NB4 (cell line): ENCODE results near the gene BICDL1.

Experiments
- DNase-seq: peaks from one replicate; pipeline ENCODE4 v3.0.0; 2010; ENCODE audit warnings: low read depth
- H3K4me3 ChIP-seq: one replicate; pipeline ENCODE4 v1.5.1; 2011; ENCODE audit warnings: mild to moderate bottlenecking, low read depth, low read length, moderate library complexity
- MYC ChIP-seq: IDR thresholded peaks from 2 replicates; pipeline ENCODE4 v1.6.1; 2011; ENCODE audit warnings: low read depth, low read length
- POLR2A ChIP-seq: IDR thresholded peaks from 2 replicates; pipeline ENCODE4 v1.6.1; 2011; ENCODE audit warnings: mild to moderate bottlenecking; ENCODE audit not compliant: insufficient read length; ENCODE audit errors: extremely low read depth
- TF ChIP-seq, protein P1 (sequence below): IDR thresholded peaks from 2 replicates; pipeline ENCODE4 v1.6.1; 2011; ENCODE audit warnings: low read depth, low read length
- TF ChIP-seq, protein P2 (sequence below): IDR thresholded peaks from one replicate; pipeline ENCODE4 v1.5.1; 2012; ENCODE audit warnings: low read depth, low read length

The BICDL1 gene

GRCh38 chr12:119989361-119989730 is 310 bp downstream of the BICDL1 start:
- TF ChIP-seq POLR2A (no peak), MYC (no peak)
- TF ChIP-seq, protein P1, sequence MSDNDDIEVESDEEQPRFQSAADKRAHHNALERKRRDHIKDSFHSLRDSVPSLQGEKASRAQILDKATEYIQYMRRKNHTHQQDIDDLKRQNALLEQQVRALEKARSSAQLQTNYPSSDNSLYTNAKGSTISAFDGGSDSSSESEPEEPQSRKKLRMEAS: no peak
- TF ChIP-seq, protein P2, sequence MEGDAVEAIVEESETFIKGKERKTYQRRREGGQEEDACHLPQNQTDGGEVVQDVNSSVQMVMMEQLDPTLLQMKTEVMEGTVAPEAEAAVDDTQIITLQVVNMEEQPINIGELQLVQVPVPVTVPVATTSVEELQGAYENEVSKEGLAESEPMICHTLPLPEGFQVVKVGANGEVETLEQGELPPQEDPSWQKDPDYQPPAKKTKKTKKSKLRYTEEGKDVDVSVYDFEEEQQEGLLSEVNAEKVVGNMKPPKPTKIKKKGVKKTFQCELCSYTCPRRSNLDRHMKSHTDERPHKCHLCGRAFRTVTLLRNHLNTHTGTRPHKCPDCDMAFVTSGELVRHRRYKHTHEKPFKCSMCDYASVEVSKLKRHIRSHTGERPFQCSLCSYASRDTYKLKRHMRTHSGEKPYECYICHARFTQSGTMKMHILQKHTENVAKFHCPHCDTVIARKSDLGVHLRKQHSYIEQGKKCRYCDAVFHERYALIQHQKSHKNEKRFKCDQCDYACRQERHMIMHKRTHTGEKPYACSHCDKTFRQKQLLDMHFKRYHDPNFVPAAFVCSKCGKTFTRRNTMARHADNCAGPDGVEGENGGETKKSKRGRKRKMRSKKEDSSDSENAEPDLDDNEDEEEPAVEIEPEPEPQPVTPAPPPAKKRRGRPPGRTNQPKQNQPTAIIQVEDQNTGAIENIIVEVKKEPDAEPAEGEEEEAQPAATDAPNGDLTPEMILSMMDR: no peak
- DNase-seq: no peak
- no peak overlapping the region for H3K4me3 ChIP-seq

- H3K4me3 ChIP-seq: no peak overlapping the region
- peak; percentile 86 for DNase-seq
- TF ChIP-seq, protein P1: peak; percentile 71; the same call in 1 of the 2 replicates
- TF ChIP-seq MYC: peak; percentile 30; the same call in 1 of the 2 replicates
- TF ChIP-seq POLR2A: no peak
These were observed 820 bp downstream of the BICDL1 start for GRCh38 chr12:119989731-119990381.

DNA sequence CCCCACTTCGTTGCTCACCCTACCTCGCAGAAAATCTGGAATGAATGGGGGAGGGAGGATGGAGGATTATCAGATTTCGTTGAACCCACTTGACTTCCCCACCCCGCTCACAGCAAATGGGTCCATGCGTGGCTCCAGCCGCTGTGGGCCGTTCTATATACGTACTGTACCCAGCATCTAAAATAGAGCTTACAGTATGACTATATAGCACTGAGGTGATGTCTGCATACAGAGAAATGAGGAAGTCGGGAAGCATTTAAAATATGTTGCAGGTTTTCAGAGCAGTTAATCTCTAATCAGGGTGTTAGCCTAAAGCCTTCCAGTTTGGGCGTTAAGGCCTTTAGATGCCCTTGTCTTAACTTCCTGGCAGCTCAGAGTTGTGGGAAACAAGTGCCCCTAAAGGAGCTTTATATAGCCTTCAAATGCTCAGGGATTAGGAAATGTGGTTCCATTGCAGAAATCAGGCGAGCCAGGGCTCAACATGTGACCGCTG is 1.4 kb downstream of the BICDL1 start:
- H3K4me3 ChIP-seq: no peak overlapping the region
- DNase-seq: peak; percentile 30
- TF ChIP-seq, protein P1: no peak

DNA sequence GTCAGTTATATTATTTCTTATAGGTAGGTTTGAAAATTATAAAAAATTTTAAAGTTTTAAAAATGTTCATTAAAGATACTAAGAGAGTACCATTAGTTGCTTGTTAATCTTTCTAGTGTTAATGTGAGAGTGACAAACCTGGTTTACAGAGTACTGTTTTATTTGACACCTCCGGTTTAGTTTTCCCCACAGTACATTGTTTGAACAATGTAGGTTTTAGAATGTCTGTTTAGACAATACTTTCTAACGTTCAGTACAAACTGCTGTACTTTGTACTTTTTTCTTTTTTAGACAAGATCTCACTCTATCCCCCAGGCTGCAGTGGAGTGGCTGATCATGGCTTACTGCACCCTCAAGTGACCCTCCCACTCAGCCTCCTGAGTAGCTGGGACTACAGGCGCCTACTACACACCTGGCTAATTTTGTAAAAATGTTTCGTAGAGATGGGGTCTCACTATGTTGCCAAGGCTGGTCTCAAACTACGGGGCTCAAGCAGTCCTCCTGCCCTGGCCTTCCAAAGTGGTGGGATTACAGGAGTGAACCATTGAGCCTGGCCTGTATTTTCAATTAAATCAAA is 3.2 kb downstream of the BICDL1 start:
- no peak overlapping the region for H3K4me3 ChIP-seq
- TF ChIP-seq MYC: no peak
- TF ChIP-seq, protein P1: no peak
- TF ChIP-seq, protein P2: no peak
- no peak for TF ChIP-seq POLR2A
- DNase-seq: no peak

DNA sequence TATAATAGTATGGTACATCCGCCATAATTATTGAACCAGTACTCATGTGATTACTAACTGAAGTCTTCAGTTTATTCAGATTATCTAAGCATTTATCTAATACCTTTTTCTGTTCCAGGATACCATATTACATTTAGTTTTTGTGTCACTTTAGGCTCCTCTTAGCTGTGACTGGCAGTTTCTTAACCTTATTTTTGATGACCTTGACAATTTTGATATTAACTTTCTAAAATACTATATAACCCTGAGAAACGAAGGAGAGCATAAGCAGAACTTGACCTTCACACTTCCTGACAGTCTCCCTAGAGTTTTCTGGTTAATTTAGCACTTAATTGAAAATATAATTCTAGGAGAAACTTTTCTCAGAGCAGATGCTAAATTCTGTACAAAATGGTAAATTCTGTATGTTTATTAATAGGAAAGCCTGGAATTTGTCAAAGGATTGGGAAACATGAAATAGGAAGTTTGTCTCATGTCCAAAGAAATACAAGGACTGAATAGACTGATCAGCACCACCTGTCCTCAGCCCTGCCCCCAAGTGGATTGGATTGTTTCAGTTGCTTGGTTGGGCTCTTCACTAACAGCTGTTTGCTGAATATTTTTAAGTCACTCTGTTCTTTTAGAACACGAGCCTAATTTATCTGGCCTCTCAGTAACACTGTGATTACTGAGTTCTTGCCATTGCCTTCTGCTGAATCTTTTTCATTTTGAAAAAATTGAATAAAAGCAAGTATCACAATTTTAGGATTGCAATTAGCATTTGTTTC is 6.0 kb downstream of the BICDL1 start:
- no peak overlapping the region for H3K4me3 ChIP-seq
- TF ChIP-seq, protein P2: no peak
- TF ChIP-seq, protein P1: no peak
- TF ChIP-seq POLR2A (no peak), MYC (no peak)
- no peak for DNase-seq

- no peak for DNase-seq
- TF ChIP-seq, protein P2: no peak
- TF ChIP-seq, protein P1: no peak
- TF ChIP-seq POLR2A: no peak
- no peak for TF ChIP-seq MYC
These were observed 7.4 kb downstream of the BICDL1 start for GRCh38 chr12:119996417-119996816.

More at GRCh38 chr12:119996417-119996816, 7.4 kb downstream of the BICDL1 start:
- no peak overlapping the region for H3K4me3 ChIP-seq
